Trophoblast cell (in vitro differentiated cells and primary cell): Measurements from ENCODE around the gene RASL10B.
A peak's percentile ranks its signal among the peaks of the same experiment; 100 is the strongest.

Experiments used
- DNase-seq, 2 donors: peaks; one replicate each; pipeline ENCODE4 v3.0.0-alpha.2; 2016
- H2AFZ ChIP-seq: 2 replicates; pipeline ENCODE4 v1.6.1; 2013; ENCODE audit warnings: low read length, moderate library complexity, mild to moderate bottlenecking; ENCODE audit not compliant: insufficient read depth, poor library complexity
- H2AK5ac ChIP-seq: 2 replicates; pipeline ENCODE4 v1.6.1; 2013; ENCODE audit warnings: mild to moderate bottlenecking, low read length
- H2BK120ac ChIP-seq: 2 replicates; pipeline ENCODE4 v1.6.1; 2013; ENCODE audit warnings: low read length, mild to moderate bottlenecking, moderate library complexity; ENCODE audit not compliant: insufficient read depth, poor library complexity
- H2BK12ac ChIP-seq: 2 replicates; pipeline ENCODE4 v1.6.1; 2013; ENCODE audit warnings: mild to moderate bottlenecking, low read length, moderate library complexity
- H2BK5ac ChIP-seq: 2 replicates; pipeline ENCODE4 v1.6.1; 2013; ENCODE audit warnings: low read length, low read depth, moderate library complexity, mild to moderate bottlenecking; ENCODE audit not compliant: poor library complexity
- H3K14ac ChIP-seq: 2 replicates; pipeline ENCODE4 v1.6.1; 2013; ENCODE audit warnings: mild to moderate bottlenecking, low read length
- H3K18ac ChIP-seq: 2 replicates; pipeline ENCODE4 v1.6.1; 2013; ENCODE audit warnings: mild to moderate bottlenecking, low read length
- H3K23ac ChIP-seq: 2 replicates; pipeline ENCODE4 v1.6.1; 2013; ENCODE audit warnings: low read length
- H3K27ac ChIP-seq: 2 replicates; pipeline ENCODE4 v1.5.1; 2013; ENCODE audit warnings: low read depth, mild to moderate bottlenecking, inconsistent platforms, low read length, moderate library complexity
- H3K27me3 ChIP-seq: 2 replicates; pipeline ENCODE4 v1.6.1; 2013; ENCODE audit warnings: inconsistent platforms, mild to moderate bottlenecking, low read length, moderate library complexity; ENCODE audit not compliant: insufficient read depth
- H3K36me3 ChIP-seq, 2 experiments: 1 replicate in 1 of 2; 2 replicates in 1 of 2; pipeline ENCODE4 v1.6.1; 2013; ENCODE audit warnings: low read length in 2 of 2, mild to moderate bottlenecking in 2 of 2, moderate library complexity in 1 of 2; ENCODE audit not compliant: insufficient read depth in 2 of 2, control insufficient read depth in 1 of 2
- H3K4ac ChIP-seq: 2 replicates; pipeline ENCODE4 v1.6.1; 2013; ENCODE audit warnings: low read depth, mild to moderate bottlenecking, low read length, moderate library complexity
- H3K4me1 ChIP-seq, 2 experiments: 1 replicate in 1 of 2; 2 replicates in 1 of 2; pipeline ENCODE4 v1.6.1; 2013; ENCODE audit warnings: low read length in 2 of 2, mild to moderate bottlenecking in 2 of 2, moderate library complexity in 1 of 2; ENCODE audit not compliant: insufficient read depth in 2 of 2, control insufficient read depth in 1 of 2
- H3K4me2 ChIP-seq: 2 replicates; pipeline ENCODE4 v1.6.1; 2013; ENCODE audit warnings: inconsistent platforms, mild to moderate bottlenecking, low read length, moderate library complexity
- H3K4me3 ChIP-seq: 2 replicates; pipeline ENCODE4 v1.5.1; 2013; ENCODE audit warnings: mild to moderate bottlenecking, low read depth, low read length, inconsistent platforms
- H3K79me1 ChIP-seq: one replicate; pipeline ENCODE4 v1.6.1; 2013; ENCODE audit warnings: low read length
- H3K79me2 ChIP-seq: 2 replicates; pipeline ENCODE4 v1.6.1; 2013; ENCODE audit warnings: low read length, mild to moderate bottlenecking; ENCODE audit not compliant: control insufficient read depth, insufficient read depth, poor library complexity
- H3K9ac ChIP-seq: 2 replicates; pipeline ENCODE4 v1.6.1; 2013; ENCODE audit warnings: mild to moderate bottlenecking, low read length
- H3K9me3 ChIP-seq: 2 replicates; pipeline ENCODE4 v1.6.1; 2013; ENCODE audit warnings: low read depth, mild to moderate bottlenecking, control low read depth, inconsistent platforms, low read length; ENCODE audit not compliant: insufficient read depth
- H4K12ac ChIP-seq: 2 replicates; pipeline ENCODE4 v1.6.1; 2013; ENCODE audit warnings: low read depth, mild to moderate bottlenecking, low read length, moderate library complexity
- H4K8ac ChIP-seq: 2 replicates; pipeline ENCODE4 v1.6.1; 2013; ENCODE audit warnings: low read depth, mild to moderate bottlenecking, low read length, moderate library complexity
- H4K91ac ChIP-seq: one replicate; pipeline ENCODE4 v1.6.1; 2013; ENCODE audit warnings: low read depth, mild to moderate bottlenecking, low read length, moderate library complexity
- WGBS: extraction: QIAGEN DNeasy Blood & Tissue Kit; methylation state at CpG from one replicate; pipeline ENCODE4 v1.1.7; 2013; ENCODE audit warnings: missing lambda C conversion rate; ENCODE audit not compliant: insufficient read length, insufficient coverage; ENCODE audit errors: extremely low coverage; 5-methylcytosine and 5-hydroxymethylcytosine counted together

Gene RASL10B

GRCh38 chr17:35725058-35725457, 6.4 kb upstream of the RASL10B start:
- no CpG with 5 or more reads among the region's 4 CpGs for WGBS

GRCh38 chr17:35725802-35726126, 5.7 kb upstream of the RASL10B start:
- Histone ChIP-seq H2BK12ac (no peak overlapping the region), H3K9me3 (no peaks in the 10 kb centered on the region), H3K27ac (peak overlapping the region; percentile 12), H4K8ac (no peak overlapping the region), H3K4me1 (peaks cover 10 to 23% of the 10 kb centered on the region in 2 experiments), H3K9ac (no peak overlapping the region), H2BK120ac (no peak overlapping the region), H3K23ac (no peak overlapping the region), H2AK5ac (no peak overlapping the region), H3K4me2 (no peak overlapping the region), H3K27me3 (no peaks in the 10 kb centered on the region), H4K12ac (no peak overlapping the region), H4K91ac (no peak overlapping the region), H3K4me3 (no peak overlapping the region), H3K14ac (no peak overlapping the region), H2AFZ (no peak overlapping the region), H3K4ac (no peak overlapping the region), H3K79me1 (no peaks in the 10 kb centered on the region), H2BK5ac (no peak overlapping the region), H3K36me3 (peaks cover 4 to 14% of the 10 kb centered on the region in 2 experiments), H3K18ac (no peak overlapping the region), H3K79me2 (no peaks in the 10 kb centered on the region)
- WGBS, result no CpG with 5 or more reads among the region's 2 CpGs
- DNase-seq, result no peak

More at GRCh38 chr17:35725058-35725457, 6.4 kb upstream of the RASL10B start:
- Histone ChIP-seq H3K9ac (no peak overlapping the region), H2BK5ac (no peak overlapping the region), H3K79me2 (no peaks in the 10 kb centered on the region), H3K4ac (no peak overlapping the region), H3K9me3 (no peaks in the 10 kb centered on the region), H3K79me1 (no peaks in the 10 kb centered on the region), H3K27ac (no peak overlapping the region), H3K36me3 (peaks cover 4 to 14% of the 10 kb centered on the region in 2 experiments), H2AK5ac (no peak overlapping the region), H2BK120ac (no peak overlapping the region), H3K27me3 (no peaks in the 10 kb centered on the region), H2BK12ac (no peak overlapping the region), H3K4me2 (no peak overlapping the region), H3K23ac (no peak overlapping the region), H3K14ac (no peak overlapping the region), H3K18ac (no peak overlapping the region), H4K8ac (no peak overlapping the region), H3K4me3 (no peak overlapping the region), H4K91ac (no peak overlapping the region), H2AFZ (no peak overlapping the region), H3K4me1 (peaks cover 10 to 21% of the 10 kb centered on the region in 2 experiments), H4K12ac (no peak overlapping the region)
- no peak for DNase-seq

- no CpG with 5 or more reads among the region's 6 CpGs for WGBS
- H4K91ac ChIP-seq, result no peak overlapping the region
These were observed 5.1 kb upstream of the RASL10B start for GRCh38 chr17:35726127-35726952.

GRCh38 chr17:35726953-35727460, 4.4 kb upstream of the RASL10B start:
- H4K8ac ChIP-seq, result no peak overlapping the region
- no peak overlapping the region for H3K23ac ChIP-seq
- no peak overlapping the region for H4K91ac ChIP-seq
- H3K27ac ChIP-seq, result no peak overlapping the region
- no peak overlapping the region for H2BK5ac ChIP-seq
- H4K12ac ChIP-seq, result no peak overlapping the region
- H3K79me1 ChIP-seq, result no peaks in the 10 kb centered on the region
- H3K14ac ChIP-seq, result no peak overlapping the region
- H3K79me2 ChIP-seq, result peaks cover 1% of the 10 kb centered on the region
- H2AFZ ChIP-seq, result no peak overlapping the region
- DNase-seq, result no peak
- H3K4ac ChIP-seq, result no peak overlapping the region
- H2BK12ac ChIP-seq, result no peak overlapping the region
- no peaks in the 10 kb centered on the region for H3K27me3 ChIP-seq
- no peak overlapping the region for H2BK120ac ChIP-seq
- no peak overlapping the region for H3K4me3 ChIP-seq
- WGBS, result no CpG with 5 or more reads among the region's 5 CpGs
- no peak overlapping the region for H3K4me2 ChIP-seq
- H2AK5ac ChIP-seq, result no peak overlapping the region
- peaks cover 10 to 27% of the 10 kb centered on the region in 2 experiments for H3K4me1 ChIP-seq
- peaks cover 2 to 12% of the 10 kb centered on the region in 2 experiments for H3K36me3 ChIP-seq
- H3K9me3 ChIP-seq, result no peaks in the 10 kb centered on the region
- H3K18ac ChIP-seq, result no peak overlapping the region
- no peak overlapping the region for H3K9ac ChIP-seq

More at GRCh38 chr17:35726127-35726952, 5.1 kb upstream of the RASL10B start:
- Histone ChIP-seq H3K79me2 (no peaks in the 10 kb centered on the region), H3K27ac (peak overlapping the region; percentile 34), H3K4me1 (peaks cover 10 to 26% of the 10 kb centered on the region in 2 experiments), H2AFZ (no peak overlapping the region), H3K36me3 (peaks cover 4 to 13% of the 10 kb centered on the region in 2 experiments), H4K8ac (no peak overlapping the region), H4K12ac (no peak overlapping the region), H3K9me3 (no peaks in the 10 kb centered on the region), H3K27me3 (no peaks in the 10 kb centered on the region), H2AK5ac (no peak overlapping the region), H2BK5ac (no peak overlapping the region), H2BK12ac (no peak overlapping the region), H3K9ac (no peak overlapping the region), H3K14ac (no peak overlapping the region), H3K4me2 (no peak overlapping the region), H3K23ac (no peak overlapping the region), H3K4ac (no peak overlapping the region), H3K79me1 (no peaks in the 10 kb centered on the region), H2BK120ac (no peak overlapping the region), H3K18ac (no peak overlapping the region), H3K4me3 (no peak overlapping the region)
- DNase-seq, result peak; percentile 98 to 99
